ENCODE data around the gene NFATC2.

The NFATC2 gene

DNA sequence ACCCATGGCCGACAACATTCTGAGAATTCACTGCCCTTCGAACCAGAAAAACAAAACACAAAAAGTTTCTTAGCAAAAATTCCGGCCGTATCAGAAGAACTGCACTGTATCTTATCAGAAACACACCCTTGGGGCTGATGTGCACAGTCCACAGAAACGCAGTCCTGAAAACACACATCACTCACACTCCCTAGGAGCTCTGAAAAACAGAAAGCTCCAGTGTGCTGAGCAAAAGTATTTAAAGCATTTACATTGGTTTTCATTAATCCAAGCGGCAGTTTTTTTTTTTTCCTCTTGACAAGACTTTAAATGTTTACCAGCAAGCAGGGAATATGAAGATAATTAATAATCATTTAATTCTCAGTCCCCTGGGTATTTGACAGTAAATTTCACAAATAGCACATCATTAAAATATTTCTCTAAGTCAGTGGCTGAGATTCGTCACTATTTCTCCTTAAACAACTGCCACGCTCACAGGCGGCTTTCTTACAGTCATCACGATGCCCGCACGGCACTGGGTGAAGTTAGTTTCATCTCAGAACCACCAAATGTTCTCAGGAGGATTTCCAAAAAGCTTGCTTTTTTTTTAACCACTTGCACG is 13.3 kb downstream of the NFATC2 start:
- no peaks in the 10 kb centered on the region for H3K27me3 ChIP-seq (ENCODE audit: insufficient read depth, low read length)
- H3K4me1 ChIP-seq (ENCODE audit: control insufficient read depth, insufficient read depth, low read length, unreplicated experiment), result peaks cover 12% of the 10 kb centered on the region
- H3K79me2 ChIP-seq (ENCODE audit: control insufficient read depth, insufficient read depth, low read length, unreplicated experiment), result no peaks in the 10 kb centered on the region
- H3K36me3 ChIP-seq (ENCODE audit: insufficient read depth, low read length), result no peaks in the 10 kb centered on the region
- H3K4me3 ChIP-seq (ENCODE audit: low read depth, low read length), result peak overlapping the region; percentile 42
- no peak overlapping the region for H3K27ac ChIP-seq (ENCODE audit: low read depth, low read length)
- peak overlapping the region; percentile 7 for H2AFZ ChIP-seq (ENCODE audit: low read length, unreplicated experiment)

GRCh38 chr20:51528263-51529027 is 14.1 kb downstream of the NFATC2 start:
- Histone ChIP-seq H3K27ac (ENCODE audit: low read depth, low read length) (no peak overlapping the region), H3K4me3 (ENCODE audit: low read depth, low read length) (peak overlapping the region; percentile 42), H3K27me3 (ENCODE audit: insufficient read depth, low read length) (no peaks in the 10 kb centered on the region), H3K4me1 (ENCODE audit: control insufficient read depth, insufficient read depth, low read length, unreplicated experiment) (peaks cover 9% of the 10 kb centered on the region), H3K79me2 (ENCODE audit: control insufficient read depth, insufficient read depth, low read length, unreplicated experiment) (no peaks in the 10 kb centered on the region), H2AFZ (ENCODE audit: low read length, unreplicated experiment) (no peak overlapping the region), H3K36me3 (ENCODE audit: insufficient read depth, low read length) (no peaks in the 10 kb centered on the region)

GRCh38 chr20:51526754-51527153 is 15.8 kb downstream of the NFATC2 start:
- no peaks in the 10 kb centered on the region for H3K4me1 ChIP-seq (ENCODE audit: control insufficient read depth, insufficient read depth, low read length, unreplicated experiment)
- H3K4me3 ChIP-seq (ENCODE audit: low read depth, low read length), result no peak overlapping the region
- H3K27ac ChIP-seq (ENCODE audit: low read depth, low read length), result no peak overlapping the region
- H2AFZ ChIP-seq (ENCODE audit: low read length, unreplicated experiment), result no peak overlapping the region
- no peaks in the 10 kb centered on the region for H3K79me2 ChIP-seq (ENCODE audit: control insufficient read depth, insufficient read depth, low read length, unreplicated experiment)
- H3K36me3 ChIP-seq (ENCODE audit: insufficient read depth, low read length), result no peaks in the 10 kb centered on the region
- no peaks in the 10 kb centered on the region for H3K27me3 ChIP-seq (ENCODE audit: insufficient read depth, low read length)

- no peak overlapping the region for H3K4me3 ChIP-seq (ENCODE audit: low read depth, low read length)
- H3K4me1 ChIP-seq (ENCODE audit: control insufficient read depth, insufficient read depth, low read length, unreplicated experiment), result no peaks in the 10 kb centered on the region
- no peaks in the 10 kb centered on the region for H3K27me3 ChIP-seq (ENCODE audit: insufficient read depth, low read length)
- no peaks in the 10 kb centered on the region for H3K36me3 ChIP-seq (ENCODE audit: insufficient read depth, low read length)
- H3K27ac ChIP-seq (ENCODE audit: low read depth, low read length), result no peak overlapping the region
- no peaks in the 10 kb centered on the region for H3K79me2 ChIP-seq (ENCODE audit: control insufficient read depth, insufficient read depth, low read length, unreplicated experiment)
- no peak overlapping the region for H2AFZ ChIP-seq (ENCODE audit: low read length, unreplicated experiment)
Observed at GRCh38 chr20:51526106-51526470, 16.4 kb downstream of the NFATC2 start.

GRCh38 chr20:51525241-51526105 is 17.0 kb downstream of the NFATC2 start:
- Histone ChIP-seq H3K27ac (ENCODE audit: low read depth, low read length) (no peak overlapping the region), H3K4me1 (ENCODE audit: control insufficient read depth, insufficient read depth, low read length, unreplicated experiment) (no peaks in the 10 kb centered on the region), H3K4me3 (ENCODE audit: low read depth, low read length) (no peak overlapping the region), H3K36me3 (ENCODE audit: insufficient read depth, low read length) (no peaks in the 10 kb centered on the region), H3K79me2 (ENCODE audit: control insufficient read depth, insufficient read depth, low read length, unreplicated experiment) (no peaks in the 10 kb centered on the region), H3K27me3 (ENCODE audit: insufficient read depth, low read length) (no peaks in the 10 kb centered on the region), H2AFZ (ENCODE audit: low read length, unreplicated experiment) (no peak overlapping the region)

- Histone ChIP-seq H3K79me2 (ENCODE audit: control insufficient read depth, insufficient read depth, low read length, unreplicated experiment) (no peaks in the 10 kb centered on the region), H3K27me3 (ENCODE audit: insufficient read depth, low read length) (no peaks in the 10 kb centered on the region), H3K36me3 (ENCODE audit: insufficient read depth, low read length) (no peaks in the 10 kb centered on the region), H3K4me3 (ENCODE audit: low read depth, low read length) (no peak overlapping the region), H3K27ac (ENCODE audit: low read depth, low read length) (no peak overlapping the region), H2AFZ (ENCODE audit: low read length, unreplicated experiment) (no peak overlapping the region), H3K4me1 (ENCODE audit: control insufficient read depth, insufficient read depth, low read length, unreplicated experiment) (no peaks in the 10 kb centered on the region)
Observed at GRCh38 chr20:51523276-51524013, 19.1 kb downstream of the NFATC2 start.

GRCh38 chr20:51522207-51522606 is 20.3 kb downstream of the NFATC2 start:
- no peak overlapping the region for H2AFZ ChIP-seq (ENCODE audit: low read length, unreplicated experiment)
- no peaks in the 10 kb centered on the region for H3K4me1 ChIP-seq (ENCODE audit: control insufficient read depth, insufficient read depth, low read length, unreplicated experiment)
- H3K79me2 ChIP-seq (ENCODE audit: control insufficient read depth, insufficient read depth, low read length, unreplicated experiment), result no peaks in the 10 kb centered on the region
- H3K27me3 ChIP-seq (ENCODE audit: insufficient read depth, low read length), result no peaks in the 10 kb centered on the region
- H3K4me3 ChIP-seq (ENCODE audit: low read depth, low read length), result no peak overlapping the region
- no peak overlapping the region for H3K27ac ChIP-seq (ENCODE audit: low read depth, low read length)
- no peaks in the 10 kb centered on the region for H3K36me3 ChIP-seq (ENCODE audit: insufficient read depth, low read length)

- H3K79me2 ChIP-seq (ENCODE audit: control insufficient read depth, insufficient read depth, low read length, unreplicated experiment), result no peaks in the 10 kb centered on the region
- H3K4me1 ChIP-seq (ENCODE audit: control insufficient read depth, insufficient read depth, low read length, unreplicated experiment), result no peaks in the 10 kb centered on the region
- H2AFZ ChIP-seq (ENCODE audit: low read length, unreplicated experiment), result no peak overlapping the region
Observed at GRCh38 chr20:51517839-51518238, 24.7 kb downstream of the NFATC2 start.

GRCh38 chr20:51516855-51517254 is 25.7 kb downstream of the NFATC2 start:
- no peaks in the 10 kb centered on the region for H3K79me2 ChIP-seq (ENCODE audit: control insufficient read depth, insufficient read depth, low read length, unreplicated experiment)
- H2AFZ ChIP-seq (ENCODE audit: low read length, unreplicated experiment), result no peak overlapping the region
- no peaks in the 10 kb centered on the region for H3K4me1 ChIP-seq (ENCODE audit: control insufficient read depth, insufficient read depth, low read length, unreplicated experiment)

More at GRCh38 chr20:51517839-51518238, 24.7 kb downstream of the NFATC2 start:
- Histone ChIP-seq H3K36me3 (ENCODE audit: insufficient read depth, low read length) (no peaks in the 10 kb centered on the region), H3K27me3 (ENCODE audit: insufficient read depth, low read length) (no peaks in the 10 kb centered on the region), H3K4me3 (ENCODE audit: low read depth, low read length) (no peak overlapping the region), H3K27ac (ENCODE audit: low read depth, low read length) (no peak overlapping the region)

DNA sequence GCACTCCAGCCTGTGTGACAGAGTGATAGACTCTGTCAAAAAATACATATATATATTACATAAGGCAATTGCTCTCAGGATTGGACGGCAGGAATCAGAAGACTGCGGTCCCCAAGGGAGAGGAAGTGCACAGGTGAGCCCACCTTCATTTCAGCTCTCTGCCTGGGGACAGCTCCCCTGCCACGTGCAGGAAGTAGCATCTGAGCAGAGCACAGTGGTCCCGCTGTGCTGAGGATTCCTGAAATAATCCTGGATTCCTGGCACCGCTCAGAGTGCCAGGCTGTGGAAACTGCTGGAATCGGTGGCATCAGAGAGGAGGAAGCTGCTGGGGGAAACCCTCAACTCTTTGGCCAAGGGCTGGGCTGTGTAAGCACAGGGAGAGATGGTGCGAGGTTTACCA is 27.7 kb downstream of the NFATC2 start:
- Histone ChIP-seq H2AFZ (ENCODE audit: low read length, unreplicated experiment) (no peak overlapping the region), H3K4me1 (ENCODE audit: control insufficient read depth, insufficient read depth, low read length, unreplicated experiment) (no peaks in the 10 kb centered on the region), H3K4me3 (ENCODE audit: low read depth, low read length) (no peak overlapping the region), H3K79me2 (ENCODE audit: control insufficient read depth, insufficient read depth, low read length, unreplicated experiment) (no peaks in the 10 kb centered on the region), H3K36me3 (ENCODE audit: insufficient read depth, low read length) (no peaks in the 10 kb centered on the region), H3K27me3 (ENCODE audit: insufficient read depth, low read length) (no peaks in the 10 kb centered on the region), H3K27ac (ENCODE audit: low read depth, low read length) (no peak overlapping the region)

More at GRCh38 chr20:51516855-51517254, 25.7 kb downstream of the NFATC2 start:
- H3K36me3 ChIP-seq (ENCODE audit: insufficient read depth, low read length), result no peaks in the 10 kb centered on the region
- no peak overlapping the region for H3K4me3 ChIP-seq (ENCODE audit: low read depth, low read length)
- no peaks in the 10 kb centered on the region for H3K27me3 ChIP-seq (ENCODE audit: insufficient read depth, low read length)
- H3K27ac ChIP-seq (ENCODE audit: low read depth, low read length), result no peak overlapping the region

Measured in ACC112 (cell line).